Hepatocyte (in vitro differentiated cells): Measurements from ENCODE around the gene BOD1L2.

Source experiments
- CTCF ChIP-seq: fragments of 200-600 bp; sonication (generic); IDR thresholded peaks from 2 replicates; pipeline ENCODE4 v1.5.1; 2016; ENCODE audit warnings: antibody characterized with exemption, mild to moderate bottlenecking; ENCODE audit not compliant: poor library complexity
- EZH2 ChIP-seq: fragments of 200-600 bp; sonication (generic); IDR thresholded peaks from 2 replicates; pipeline ENCODE4 v1.6.1; 2016; ENCODE audit warnings: antibody characterized with exemption, mild to moderate bottlenecking, borderline replicate concordance

GRCh38 chr18:57113799-57114420, 33.0 kb upstream of the BOD1L2 start:
- TF ChIP-seq CTCF (no peak), EZH2 (no peak)
